Brain microvascular endothelial cell (primary cell): ENCODE measurements around the gene APBA2.

Experiments used
- DNase-seq: peaks from one replicate; pipeline ENCODE4 v3.0.0-alpha.2; 2020
- H3K27ac ChIP-seq: fragments of 250-450 bp; sonication (Bioruptor Pico); 2 replicates; pipeline ENCODE4 v1.5.1; 2020; ENCODE audit warnings: mild to moderate bottlenecking, moderate library complexity
- H3K27me3 ChIP-seq: fragments of 250-450 bp; sonication (Bioruptor Pico); replicated peaks from 2 replicates; pipeline ENCODE4 v1.5.1; 2020; ENCODE audit warnings: mild to moderate bottlenecking
- H3K36me3 ChIP-seq: fragments of 250-450 bp; sonication (Bioruptor Pico); replicated peaks from 2 replicates; pipeline ENCODE4 v1.5.1; 2020; ENCODE audit warnings: mild to moderate bottlenecking
- H3K4me3 ChIP-seq: 2 replicates; pipeline ENCODE4 v1.5.1; 2011; ENCODE audit warnings: low read depth, mild to moderate bottlenecking, control low read depth, low read length, moderate library complexity
- CTCF ChIP-seq: IDR thresholded peaks from 2 replicates; pipeline ENCODE4 v1.5.1; 2011; ENCODE audit warnings: low read depth, mild to moderate bottlenecking, moderate library complexity, low read length, control low read depth, inconsistent platforms; ENCODE audit errors: missing control alignments
- in situ Hi-C: cut with HindIII; loops from 2 replicates; pipeline ENCODE4 v1.10.0; 2017; ENCODE audit warnings: low sequenced_read_pairs, low pct_ligation_motif_present

Gene APBA2

GRCh38 chr15:28989239-28989830, 103.6 kb downstream of the APBA2 start:
- DNase-seq = peak; percentile 39
- TF ChIP-seq CTCF = peak; percentile 61
- H3K4me3 ChIP-seq = no peak overlapping the region
- H3K27ac ChIP-seq = no peak overlapping the region
- no peaks in the 10 kb centered on the region for H3K27me3 ChIP-seq
- no peaks in the 10 kb centered on the region for H3K36me3 ChIP-seq
- in situ Hi-C loops = no loop called here

GRCh38 chr15:28989896-28990295, 104.1 kb downstream of the APBA2 start:
- Histone ChIP-seq H3K27ac (no peak overlapping the region), H3K4me3 (no peak overlapping the region), H3K36me3 (no peaks in the 10 kb centered on the region), H3K27me3 (no peaks in the 10 kb centered on the region)
- in situ Hi-C loops = no loop called here
- no peak for TF ChIP-seq CTCF
- no peak for DNase-seq

- in situ Hi-C loops = no loop called here
- no peak for TF ChIP-seq CTCF
- no peak overlapping the region for H3K27ac ChIP-seq
- H3K4me3 ChIP-seq = no peak overlapping the region
- no peaks in the 10 kb centered on the region for H3K27me3 ChIP-seq
- no peaks in the 10 kb centered on the region for H3K36me3 ChIP-seq
- no peak for DNase-seq
Measured at GRCh38 chr15:28990390-28990789, 104.6 kb downstream of the APBA2 start.

- in situ Hi-C loops = no loop called here
- no peak for TF ChIP-seq CTCF
- no peak overlapping the region for H3K4me3 ChIP-seq
- DNase-seq = no peak
- no peaks in the 10 kb centered on the region for H3K27me3 ChIP-seq
- H3K36me3 ChIP-seq = no peaks in the 10 kb centered on the region
- H3K27ac ChIP-seq = no peak overlapping the region
Measured at GRCh38 chr15:28991236-28992171, 105.7 kb downstream of the APBA2 start.

GRCh38 chr15:28992336-28992864, 106.6 kb downstream of the APBA2 start:
- Histone ChIP-seq H3K4me3 (no peak overlapping the region), H3K36me3 (no peaks in the 10 kb centered on the region), H3K27me3 (no peaks in the 10 kb centered on the region), H3K27ac (no peak overlapping the region)
- in situ Hi-C loops = no loop called here
- no peak for TF ChIP-seq CTCF
- DNase-seq = no peak
